Limb (tissue), 2 donors: ENCODE results near the gene ZMYND8.
"Not testable (repeated sequence)": the region's sequence is repeated elsewhere in the genome, so short reads cannot be mapped to it uniquely, and the experiment has no call there.

ENCODE experiments used
- DNase-seq, 2 donors: peaks; one replicate each; pipeline ENCODE4 v3.0.0-alpha.2; 2016; ENCODE audit errors: extremely low spot score in 2 of 2

Gene ZMYND8

DNA sequence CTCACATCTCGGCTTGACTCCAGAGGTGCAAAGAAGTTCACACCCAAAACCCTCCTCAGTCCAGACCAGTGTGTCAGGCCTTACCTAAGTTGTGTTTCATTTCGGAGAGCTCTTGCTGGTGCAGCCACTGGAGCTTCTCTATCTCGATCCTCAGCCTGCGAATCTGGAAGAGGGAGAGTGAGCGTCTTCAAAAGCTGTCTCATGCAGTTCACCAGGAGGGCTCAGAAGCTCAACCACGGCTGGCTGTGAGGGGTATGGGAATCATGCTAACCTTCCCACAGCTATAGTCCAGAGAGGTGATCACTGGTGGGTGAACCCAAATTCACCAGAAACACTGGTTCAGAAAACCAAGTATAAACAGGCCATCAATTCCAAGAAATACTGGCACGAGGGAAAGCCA is 129.4 kb downstream of the ZMYND8 start:
- no peak for DNase-seq

DNA sequence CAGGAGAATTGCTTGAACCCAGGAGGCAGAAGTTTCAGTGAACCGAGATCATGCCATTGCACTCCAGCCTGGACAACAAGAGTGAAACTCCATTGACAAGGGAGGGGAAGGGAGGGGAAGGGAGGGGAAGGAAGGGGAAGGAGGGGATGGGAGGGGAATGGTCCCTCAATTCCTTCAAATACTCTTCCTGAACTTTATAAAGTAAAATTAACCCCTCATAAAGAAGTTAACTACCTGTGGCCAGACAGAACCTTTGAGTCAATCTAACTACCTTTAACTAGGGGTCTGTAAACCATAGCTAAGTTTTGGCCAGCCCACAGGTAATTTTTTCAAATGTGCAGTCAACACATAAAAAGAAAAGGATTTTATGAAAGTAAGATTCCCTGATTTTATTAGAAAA is 131.0 kb downstream of the ZMYND8 start:
- DNase-seq = no peak

DNA sequence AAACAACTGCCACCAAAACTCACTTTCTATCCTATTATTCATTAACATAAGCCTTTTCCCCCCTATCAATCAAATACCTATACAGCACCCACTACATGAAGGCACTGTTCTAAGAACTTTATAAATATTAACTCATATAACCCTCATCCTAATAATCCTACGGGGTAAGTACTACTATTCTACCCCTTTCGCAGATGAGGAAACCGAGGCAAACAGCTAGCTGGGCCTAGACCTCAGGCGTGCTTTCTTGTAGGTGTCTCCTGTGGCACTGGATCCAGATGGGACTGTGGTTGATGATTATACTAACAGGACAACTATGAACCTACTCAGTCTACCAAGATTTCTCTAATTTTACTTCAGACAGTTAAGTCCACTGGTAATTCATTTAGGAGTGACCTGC is 131.6 kb downstream of the ZMYND8 start:
- DNase-seq = no peak

DNA sequence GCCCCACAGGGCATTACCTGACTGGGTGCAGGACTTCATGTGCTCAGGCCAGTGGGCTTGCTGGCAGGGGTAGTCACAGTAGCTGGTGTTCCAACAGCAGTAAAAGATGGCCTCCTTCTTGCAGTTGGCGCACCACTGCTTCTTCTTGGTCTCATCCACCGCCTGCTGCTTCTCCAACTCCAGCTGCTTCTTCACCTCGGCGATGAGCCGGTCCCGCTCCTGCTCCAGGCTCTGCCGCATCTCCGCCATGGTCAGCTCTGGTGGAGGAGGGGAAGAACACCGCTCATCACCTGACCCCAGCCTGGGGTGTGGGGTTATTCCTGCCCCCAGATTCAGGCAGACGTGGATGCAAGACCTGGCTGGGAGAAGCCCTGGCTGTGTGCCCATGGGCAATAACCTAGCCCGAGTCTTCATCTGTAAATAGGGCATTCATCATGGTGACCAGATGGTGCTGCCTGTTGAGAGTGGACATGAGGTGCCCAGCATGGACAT is 132.2 kb downstream of the ZMYND8 start:
- no peak for DNase-seq

DNA sequence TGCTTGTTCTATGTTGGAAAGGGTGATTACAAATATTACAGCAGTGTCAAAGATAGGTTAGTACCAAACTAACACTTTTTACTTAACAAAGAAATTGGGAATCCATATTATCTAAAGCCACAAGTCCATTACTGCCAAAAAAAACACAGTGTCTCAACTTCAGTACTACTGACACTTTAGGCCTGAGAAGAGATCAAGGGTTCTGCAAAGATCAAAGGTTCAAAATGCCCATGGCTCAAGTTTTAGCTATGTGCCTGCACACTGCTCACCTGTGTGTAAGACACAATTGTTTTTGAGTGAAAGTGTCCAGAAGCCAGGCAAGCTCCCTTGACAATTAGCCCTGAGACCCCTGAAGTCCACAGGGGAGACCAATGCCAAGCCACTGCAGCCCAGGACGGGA is 132.6 kb downstream of the ZMYND8 start:
- DNase-seq = no peak

DNA sequence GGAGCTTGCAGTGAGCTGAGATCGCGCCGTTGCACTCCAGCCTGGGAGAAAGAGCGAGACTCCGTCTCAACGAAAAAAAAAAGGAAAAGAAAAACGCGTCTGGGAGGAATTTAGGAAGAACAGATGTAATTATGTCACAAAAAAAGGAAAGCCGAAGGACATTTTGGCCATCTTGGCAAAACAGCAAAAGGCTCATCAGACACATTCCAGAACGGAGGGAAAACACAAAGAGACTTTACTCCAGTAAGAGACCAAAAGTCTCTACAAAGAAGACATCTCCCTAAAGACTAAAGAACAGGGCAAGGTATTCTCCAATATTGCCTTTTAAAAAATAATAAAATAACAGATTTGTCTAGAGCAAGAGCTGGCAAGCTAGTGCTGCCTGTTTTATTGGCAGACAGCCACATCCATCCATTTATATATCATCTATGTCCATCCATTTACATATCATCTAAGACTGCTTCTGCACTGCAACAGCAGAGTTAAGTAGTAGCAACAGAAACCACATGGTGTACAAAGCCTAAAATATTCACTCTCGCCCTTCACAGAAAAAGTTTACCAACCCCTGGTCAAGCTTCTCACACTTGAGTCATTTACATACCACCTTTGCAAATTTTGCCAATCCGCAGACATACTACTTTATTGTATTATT is 133.9 kb downstream of the ZMYND8 start:
- DNase-seq = no peak

DNA sequence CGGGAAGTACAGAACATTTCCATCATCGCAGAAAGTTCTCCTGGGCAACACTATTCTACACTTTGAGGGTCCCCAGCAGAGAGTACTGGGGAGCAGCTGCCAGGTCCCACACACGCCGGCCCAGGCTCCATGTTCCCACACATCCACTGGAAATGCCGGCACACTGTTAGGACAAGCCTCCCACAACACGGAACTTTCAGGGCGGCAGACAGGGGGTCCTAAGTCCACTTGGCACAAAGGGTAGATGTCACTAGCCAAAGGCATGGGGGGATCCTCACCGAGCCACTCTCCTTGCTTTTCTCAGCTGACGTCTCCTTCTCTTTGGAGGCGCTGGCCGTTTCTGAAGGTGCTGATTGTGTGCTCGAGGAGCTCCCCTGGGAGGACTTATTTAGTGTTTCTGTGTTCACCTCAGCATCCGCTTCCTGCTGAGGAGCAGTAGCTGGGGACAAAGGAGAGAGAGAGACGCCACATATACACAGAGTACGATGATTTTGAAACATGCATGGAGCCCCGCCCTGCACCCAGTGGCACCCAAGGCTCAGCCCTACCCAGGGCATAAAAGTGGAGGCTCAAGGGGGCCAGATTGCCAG is 135.4 kb downstream of the ZMYND8 start:
- DNase-seq = no peak

DNA sequence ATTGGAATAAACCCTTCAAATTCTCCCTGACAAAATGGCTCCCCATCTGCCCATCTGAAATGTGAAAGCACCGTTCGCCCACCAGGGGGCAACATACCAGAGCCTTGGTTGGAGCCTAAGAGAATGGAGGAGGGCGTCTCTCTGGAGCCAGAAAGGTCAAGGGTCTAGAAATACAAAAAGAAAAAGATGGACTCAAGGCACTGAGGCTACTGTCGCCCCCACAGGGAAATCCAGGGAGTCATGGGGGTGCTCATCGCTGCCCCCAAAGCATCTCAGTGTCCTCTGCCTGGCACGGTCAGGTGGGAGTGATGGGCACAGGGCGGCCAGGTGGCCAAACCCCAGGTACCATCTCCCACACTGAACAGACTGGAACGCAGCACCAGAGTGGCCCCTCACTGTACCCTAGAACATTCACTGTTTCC is 136.3 kb downstream of the ZMYND8 start:
- DNase-seq = no peak

DNA sequence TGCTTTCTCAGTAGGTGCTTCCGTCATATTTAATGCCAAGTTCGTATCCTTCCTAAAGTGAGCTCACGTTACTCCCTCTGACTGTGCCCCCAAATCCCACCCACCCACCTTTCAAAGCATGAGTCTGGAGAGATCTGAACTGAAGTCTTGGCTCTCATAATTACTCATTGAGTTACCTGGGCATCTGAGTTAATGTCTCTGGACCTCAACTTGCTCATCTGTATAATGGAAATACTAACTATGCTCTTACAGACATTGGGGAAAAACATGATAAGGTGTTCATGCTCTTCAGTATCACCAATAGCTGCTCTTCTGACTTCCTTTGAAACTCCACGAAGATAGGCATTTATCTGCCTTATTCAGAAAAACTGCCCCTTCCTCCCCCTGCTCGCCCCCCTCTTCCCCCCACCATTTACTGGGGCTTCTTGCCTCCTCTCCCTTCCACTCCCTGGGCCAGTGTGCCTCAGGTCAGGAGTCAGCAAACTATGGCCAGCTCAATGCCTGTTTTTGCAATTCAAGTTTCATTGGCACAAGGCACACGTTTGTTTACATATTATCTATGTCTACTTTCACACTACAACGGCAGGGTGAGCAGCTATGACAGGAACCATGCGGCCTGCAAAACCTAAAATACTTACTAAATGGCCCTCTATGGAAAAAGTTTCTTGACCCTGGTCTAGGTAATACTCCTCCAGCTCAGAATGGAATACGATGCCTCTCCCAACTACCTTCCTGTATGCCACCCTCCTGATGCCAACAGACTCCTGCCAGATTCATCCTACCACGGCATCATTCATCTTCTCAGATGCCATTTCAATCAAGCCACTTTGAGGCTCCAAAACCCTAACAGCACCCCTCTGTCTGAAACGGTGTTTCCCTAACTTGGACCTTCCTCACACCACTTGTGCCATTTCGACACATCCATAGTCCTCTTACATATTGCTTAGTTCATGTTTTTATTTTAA is 138.7 kb downstream of the ZMYND8 start:
- no peak for DNase-seq

DNA sequence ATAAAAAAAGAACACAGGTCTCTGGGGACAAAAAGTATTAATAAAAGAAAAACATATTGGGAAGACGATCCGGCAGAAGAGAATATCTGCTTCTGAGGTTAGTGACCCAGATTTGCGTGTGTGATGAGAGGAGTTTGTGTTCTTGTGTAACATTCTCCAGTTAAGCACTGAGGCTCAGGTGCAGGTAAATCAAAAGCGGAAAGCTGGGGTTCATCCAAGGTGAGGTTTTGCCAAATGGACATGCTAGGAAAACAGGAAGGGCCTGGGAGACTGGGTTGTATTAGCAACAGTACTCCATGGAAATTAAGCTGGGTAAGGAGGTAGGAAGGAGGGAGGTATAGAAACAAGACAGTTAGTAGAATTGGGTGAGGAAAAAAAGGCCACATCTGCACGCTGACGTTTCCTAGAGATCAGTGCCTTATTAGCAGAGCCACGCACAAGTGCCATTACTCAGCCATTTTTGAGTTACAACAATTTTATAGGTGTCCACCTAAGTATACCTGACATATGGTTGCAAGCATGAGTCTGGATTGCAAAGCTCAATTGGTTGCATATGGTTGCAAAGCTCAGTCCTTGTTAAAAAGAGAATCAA is 139.6 kb downstream of the ZMYND8 start:
- DNase-seq = no peak

DNA sequence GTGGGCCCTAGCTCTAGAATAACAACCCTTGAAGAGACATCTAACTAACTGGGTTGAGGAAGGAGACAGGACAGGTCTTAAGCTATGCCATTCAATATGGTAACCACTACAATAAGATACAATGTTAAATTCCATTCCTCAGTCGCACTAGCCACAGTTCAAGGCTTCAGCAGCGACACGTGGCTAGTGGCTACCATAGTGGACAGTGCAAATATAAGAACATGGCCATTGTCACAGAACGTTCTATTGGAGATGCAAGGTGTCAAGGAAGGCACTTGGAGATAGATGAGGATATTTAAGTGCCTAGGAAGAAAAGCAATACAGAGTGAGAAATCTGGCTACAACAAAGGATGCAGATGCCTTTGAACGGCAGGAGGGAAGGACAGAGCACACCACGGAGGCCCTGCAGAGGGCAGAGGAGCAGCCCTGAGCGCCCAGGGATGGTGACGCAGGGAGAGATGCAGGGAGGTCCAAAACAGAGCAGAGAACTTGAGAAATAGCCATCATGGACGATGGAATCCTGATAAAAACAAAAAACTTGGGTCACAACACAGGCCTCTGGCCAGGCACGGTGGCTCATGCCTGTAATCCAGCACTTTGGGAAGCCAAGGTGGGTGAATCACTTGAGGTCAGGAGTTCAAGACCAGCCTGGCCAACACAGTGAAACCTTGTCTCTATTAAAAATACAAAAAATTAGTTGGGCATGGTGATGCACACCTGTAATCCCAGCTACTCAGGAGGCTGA is 140.7 kb downstream of the ZMYND8 start:
- no peak for DNase-seq

DNA sequence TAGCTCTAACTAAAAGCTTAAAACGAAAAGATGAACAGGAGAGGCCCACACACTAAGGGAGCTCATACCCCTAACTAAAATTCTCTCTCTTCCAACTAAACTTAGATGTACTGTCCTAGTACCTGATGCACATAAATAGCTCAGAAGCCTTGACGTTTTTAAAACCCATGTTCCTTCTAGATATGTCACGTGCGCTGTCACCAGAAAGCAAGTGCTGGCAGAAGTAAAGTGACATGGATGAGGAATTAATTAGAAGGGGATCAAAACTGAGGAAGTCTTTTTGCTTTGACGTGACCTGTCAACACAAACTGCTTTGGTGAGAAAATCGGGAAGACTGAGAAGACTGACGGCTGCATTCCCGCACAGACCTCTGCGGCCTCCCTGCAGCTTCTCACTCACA is 142.5 kb downstream of the ZMYND8 start:
- DNase-seq = no peak

DNA sequence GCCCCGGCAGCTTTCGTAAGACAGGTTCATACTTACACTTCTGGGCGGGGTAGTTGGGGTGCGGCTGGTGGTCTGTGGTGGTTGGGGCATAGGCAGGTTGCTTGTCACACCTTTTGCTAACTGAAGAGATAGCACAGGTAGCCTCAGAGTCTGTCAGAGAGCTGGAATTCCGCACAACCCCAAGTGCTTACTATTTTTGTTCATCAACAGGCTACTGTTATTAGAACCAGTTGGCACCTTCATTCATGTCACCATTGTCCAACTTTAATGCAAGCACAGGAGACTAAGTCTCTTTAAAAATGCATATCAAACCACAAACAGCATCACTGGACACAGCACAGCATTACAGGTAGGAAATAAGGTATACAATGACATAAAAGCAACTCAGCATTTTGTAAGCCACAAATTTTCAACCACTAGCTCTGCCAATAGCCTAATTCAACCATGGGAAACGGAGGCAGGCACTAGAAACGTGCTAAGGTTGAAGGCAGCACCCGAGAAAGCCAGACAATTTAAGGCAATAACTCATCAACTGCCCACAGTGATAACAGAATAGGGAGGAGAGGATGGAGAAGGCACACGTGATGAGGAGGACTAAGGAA is 143.8 kb downstream of the ZMYND8 start:
- DNase-seq = no peak

DNA sequence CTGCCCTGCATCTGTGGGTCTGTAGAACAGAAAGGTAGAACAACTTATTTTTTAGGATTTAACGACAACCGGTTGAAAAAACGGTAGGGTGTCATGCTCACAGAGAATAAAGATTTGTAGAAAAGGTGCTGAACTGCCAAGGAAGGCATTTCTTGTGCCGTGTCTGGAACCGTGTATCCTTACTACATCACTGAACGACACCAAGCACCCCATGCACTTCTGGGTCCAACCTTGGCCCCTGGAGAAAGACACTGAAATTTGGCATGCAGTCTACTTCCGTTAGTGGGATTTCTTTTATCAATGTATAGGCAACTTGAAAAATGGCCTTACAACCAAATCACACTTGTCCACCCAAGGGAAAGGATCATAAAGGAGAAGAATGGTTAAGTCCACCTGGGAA is 145.5 kb downstream of the ZMYND8 start:
- no peak for DNase-seq

DNA sequence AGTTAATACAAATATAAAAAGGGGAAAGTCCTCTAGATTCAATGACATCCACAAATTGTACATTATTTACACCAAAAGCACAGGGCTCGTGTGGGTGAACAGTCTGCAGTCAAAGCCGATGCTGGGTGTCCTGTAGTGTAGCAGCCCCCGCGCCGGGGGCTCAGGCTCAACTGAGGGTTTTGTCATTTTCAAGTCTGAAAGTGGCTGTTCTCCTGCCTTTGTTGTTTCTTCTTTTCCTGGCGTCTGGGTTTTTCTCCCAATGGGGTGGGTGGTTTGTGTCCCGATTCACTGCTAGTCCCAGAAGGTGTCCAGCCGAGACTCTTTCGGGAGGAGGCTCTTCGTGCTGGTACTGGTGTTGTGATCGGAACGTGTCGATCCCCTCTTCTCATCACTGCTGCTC is 146.0 kb downstream of the ZMYND8 start:
- DNase-seq = no peak

DNA sequence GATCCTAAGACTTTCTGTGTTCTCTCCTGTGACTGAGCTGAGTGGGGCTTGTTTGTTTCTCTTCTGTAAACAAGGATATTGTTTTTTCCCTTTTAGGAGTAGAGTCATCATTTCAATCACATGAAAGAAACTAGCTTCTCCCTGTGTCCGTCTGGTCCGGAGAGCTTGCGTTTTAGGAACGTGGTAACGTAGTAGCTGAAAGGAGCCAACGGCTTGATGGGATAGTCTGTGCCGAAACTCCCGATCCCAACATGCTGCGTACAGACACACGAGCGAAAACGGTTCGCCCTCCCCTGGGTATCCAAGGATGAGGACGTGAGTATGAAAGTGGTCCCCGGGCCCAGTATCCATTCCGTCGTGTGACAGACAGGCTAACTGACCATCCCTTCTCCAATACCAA is 146.5 kb downstream of the ZMYND8 start:
- DNase-seq = no peak

DNA sequence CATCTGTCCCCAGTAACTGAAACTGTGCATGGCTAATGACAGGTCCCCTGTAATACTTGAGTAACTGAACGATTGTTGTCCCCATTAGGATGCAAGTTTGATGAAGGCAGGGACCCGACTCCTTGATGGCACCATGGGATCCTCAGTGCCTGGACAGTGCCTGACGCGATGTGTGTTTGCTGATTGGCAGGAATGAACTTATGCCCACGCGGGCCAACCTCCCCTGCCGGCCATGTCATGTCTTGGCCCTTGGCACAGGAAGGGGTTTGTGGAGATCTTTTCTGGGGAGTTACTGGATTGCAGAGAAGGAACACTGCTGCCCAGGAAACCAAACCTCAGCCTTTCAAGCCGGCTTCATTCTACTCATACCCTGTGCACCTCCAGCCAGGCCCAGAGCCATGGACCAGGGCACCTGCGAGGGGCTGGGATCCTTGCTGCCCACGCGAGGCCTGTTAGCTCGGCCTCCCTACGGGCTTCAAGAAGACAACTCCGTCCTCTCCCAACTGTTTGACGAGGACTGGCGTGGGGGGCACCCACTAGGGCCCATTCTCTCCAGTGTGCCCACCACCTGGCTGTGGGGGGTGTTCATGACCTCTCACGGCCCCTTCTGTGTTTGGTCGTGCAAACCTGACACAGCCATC is 147.8 kb downstream of the ZMYND8 start:
- no peak for DNase-seq

DNA sequence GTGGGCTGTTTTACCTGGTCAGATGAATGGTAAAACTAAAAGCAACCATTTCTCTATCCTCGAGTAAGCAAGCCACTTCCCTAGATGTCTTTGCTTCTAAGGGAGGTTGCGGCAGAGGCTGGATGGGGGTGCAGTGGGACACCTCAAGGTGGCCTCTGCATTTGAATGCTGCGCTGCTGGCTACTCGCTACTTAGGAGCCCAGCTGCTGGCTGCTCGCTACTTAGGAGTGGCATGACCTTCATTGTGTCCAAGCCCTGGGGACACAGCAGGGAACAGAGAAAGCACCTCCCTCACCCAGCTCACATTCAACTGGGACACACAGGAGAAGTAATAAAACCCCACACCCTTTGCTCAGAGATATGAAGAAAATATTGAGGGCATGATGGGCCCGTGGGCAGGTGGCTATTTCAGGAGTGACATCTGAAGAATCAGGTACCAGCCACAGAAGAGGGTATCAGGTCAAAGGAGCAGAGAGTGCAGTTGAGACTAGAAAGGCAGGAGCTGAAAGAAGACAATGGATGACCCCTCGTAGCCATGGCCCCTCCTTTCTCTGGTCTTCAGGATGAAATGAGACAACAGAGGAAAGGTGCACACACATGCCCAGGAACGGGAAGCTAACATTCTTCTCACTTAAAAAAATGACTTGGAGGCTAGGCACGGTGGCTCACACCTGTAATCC is 149.4 kb downstream of the ZMYND8 start:
- DNase-seq = no peak

DNA sequence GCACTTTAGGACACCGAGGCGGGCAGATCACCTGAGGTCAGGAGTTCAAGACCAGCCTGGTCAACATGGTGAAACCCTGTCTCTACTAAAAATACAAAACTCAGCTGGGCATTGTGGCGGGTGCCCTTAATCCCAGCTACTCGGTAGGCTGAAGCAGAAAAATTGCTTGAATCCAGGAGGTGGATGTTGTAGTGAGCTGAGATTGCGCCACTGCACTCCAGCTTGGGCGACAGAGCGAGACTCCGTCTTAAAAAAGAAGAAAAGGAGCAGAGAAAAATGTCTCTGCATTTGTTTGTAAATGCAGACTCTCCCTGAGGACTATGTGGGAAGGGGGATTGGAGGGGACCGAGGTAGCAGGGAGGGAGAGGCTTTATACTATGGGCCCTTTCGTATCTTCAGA is 149.9 kb downstream of the ZMYND8 start:
- DNase-seq = not testable (repeated sequence)
